Mesothelial cell of epicardium (in vitro differentiated cells): ENCODE measurements around the gene CYP11A1. TPM values are rescaled to one million over a fixed set of nuclear protein-coding genes. Genes with fewer than 3 reads are reported as not detected.
A peak's percentile ranks its signal among the peaks of the same experiment; 100 is the strongest.

ENCODE experiments used
- DNase-seq, 2 experiments: peaks; one replicate each; pipeline ENCODE4 v3.0.0; 2021; ENCODE audit warnings: low spot score in 2 of 2; ENCODE audit not compliant: unreplicated experiment in 2 of 2
- H3K27ac Mint-ChIP-seq: 2 replicates; pipeline ENCODE4 v1.8.0; 2021; ENCODE audit warnings: mixed read lengths
- H3K27me3 Mint-ChIP-seq: 2 replicates; pipeline ENCODE4 v1.8.0; 2021; ENCODE audit warnings: low read depth, mixed read lengths
- H3K36me3 Mint-ChIP-seq: 2 replicates; pipeline ENCODE4 v1.8.0; 2021; ENCODE audit warnings: mixed read lengths
- H3K4me1 Mint-ChIP-seq: 2 replicates; pipeline ENCODE4 v1.8.0; 2021; ENCODE audit warnings: mixed read lengths
- H3K4me3 Mint-ChIP-seq: 2 replicates; pipeline ENCODE4 v1.8.0; 2021; ENCODE audit warnings: mild to moderate bottlenecking, moderate library complexity, mixed read lengths
- H3K9me3 Mint-ChIP-seq: 2 replicates; pipeline ENCODE4 v1.8.0; 2021; ENCODE audit warnings: mixed read lengths
- CTCF ChIP-seq: fragments of 200-600 bp; sonication (generic); IDR thresholded peaks from one replicate; pipeline ENCODE4 v1.5.0; 2021; ENCODE audit warnings: antibody characterized with exemption; ENCODE audit not compliant: unreplicated experiment
- total RNA-seq: library from RNA; stranded (reverse); gene quantifications from 3 replicates; pipeline ENCODE4 v1.2.1, GENCODE V29; 2021

CYP11A1 gene
- total RNA-seq, 1 donor from 2014 or later = 7.0 TPM

- no peak overlapping the region for H3K27ac Mint-ChIP-seq
These were observed 15.0 kb downstream of the CYP11A1 start for GRCh38 chr15:74352393-74352910.

GRCh38 chr15:74351670-74352069 lies 15.8 kb downstream of the CYP11A1 start:
- H3K27ac Mint-ChIP-seq = no peak overlapping the region
- no peak for TF ChIP-seq CTCF
- no peak for DNase-seq
- peaks cover 9% of the 10 kb centered on the region for H3K4me1 Mint-ChIP-seq
- no peak overlapping the region for H3K4me3 Mint-ChIP-seq
- H3K27me3 Mint-ChIP-seq = no peaks in the 10 kb centered on the region
- H3K36me3 Mint-ChIP-seq = peaks cover 9% of the 10 kb centered on the region
- peaks cover 29% of the 10 kb centered on the region for H3K9me3 Mint-ChIP-seq

More at GRCh38 chr15:74352393-74352910, 15.0 kb downstream of the CYP11A1 start:
- DNase-seq = no peak
- Mint-ChIP-seq H3K9me3 (peaks cover 29% of the 10 kb centered on the region), H3K36me3 (peaks cover 9% of the 10 kb centered on the region), H3K4me3 (no peak overlapping the region), H3K27me3 (no peaks in the 10 kb centered on the region), H3K4me1 (peaks cover 9% of the 10 kb centered on the region)
- TF ChIP-seq CTCF = no peak

GRCh38 chr15:74350295-74351275 lies 16.9 kb downstream of the CYP11A1 start:
- H3K27ac Mint-ChIP-seq = no peak overlapping the region
- no peak overlapping the region for H3K4me3 Mint-ChIP-seq
- H3K9me3 Mint-ChIP-seq = peaks cover 29% of the 10 kb centered on the region
- H3K36me3 Mint-ChIP-seq = peaks cover 9% of the 10 kb centered on the region
- no peak for TF ChIP-seq CTCF
- peaks cover 10% of the 10 kb centered on the region for H3K4me1 Mint-ChIP-seq
- DNase-seq = no peak
- H3K27me3 Mint-ChIP-seq = no peaks in the 10 kb centered on the region

- DNase-seq = no peak
- peak overlapping the region; percentile 69 for H3K27ac Mint-ChIP-seq
- H3K9me3 Mint-ChIP-seq = peaks cover 16% of the 10 kb centered on the region
- no peaks in the 10 kb centered on the region for H3K27me3 Mint-ChIP-seq
- peaks cover 2% of the 10 kb centered on the region for H3K36me3 Mint-ChIP-seq
- H3K4me3 Mint-ChIP-seq = no peak overlapping the region
- TF ChIP-seq CTCF = no peak
- peaks cover 14% of the 10 kb centered on the region for H3K4me1 Mint-ChIP-seq
These were observed 18.1 kb downstream of the CYP11A1 start for GRCh38 chr15:74349241-74349778.

GRCh38 chr15:74347757-74348250 lies 19.6 kb downstream of the CYP11A1 start:
- Mint-ChIP-seq H3K4me1 (peaks cover 14% of the 10 kb centered on the region), H3K4me3 (no peak overlapping the region), H3K36me3 (no peaks in the 10 kb centered on the region), H3K27ac (no peak overlapping the region), H3K9me3 (peaks cover 3% of the 10 kb centered on the region), H3K27me3 (no peaks in the 10 kb centered on the region)
- no peak for TF ChIP-seq CTCF
- DNase-seq = no peak
